Stimulated activated CD8-positive, alpha-beta memory T cell treated with anti-CD3 and anti-CD28 coated beads, Interleukin-7, amount 100 ng/mL, for 1 hour (primary cell): ENCODE measurements around the gene SYNE3.
"Not testable (repeated sequence)": the region's sequence is repeated elsewhere in the genome, so short reads cannot be mapped to it uniquely, and the experiment has no call there.

Source experiments
- DNase-seq, 2 donors: peaks; one replicate each; pipeline ENCODE4 v3.0.0-alpha.2; 2020; ENCODE audit warnings: low read depth in 2 of 2

SYNE3 gene

DNA sequence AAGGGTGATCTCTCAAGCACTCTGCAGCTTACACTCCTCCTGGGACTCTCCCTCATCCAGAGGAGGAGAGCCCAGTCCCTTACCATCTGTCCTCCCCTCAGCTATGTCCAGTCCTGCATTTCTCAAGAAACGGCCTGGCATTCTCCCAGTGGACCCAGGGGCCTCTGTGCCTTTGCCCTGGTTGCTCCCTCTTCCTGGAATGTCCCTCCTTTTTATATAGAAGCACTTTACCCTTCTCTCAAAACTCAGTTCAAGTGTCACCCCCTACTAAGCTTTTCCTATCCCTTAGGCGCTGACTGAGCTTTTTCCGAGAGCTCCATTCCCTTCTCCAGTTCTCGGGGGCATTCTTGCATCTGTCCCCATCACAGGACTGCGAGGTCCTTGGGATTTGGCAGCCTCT is 9.5 kb upstream of the SYNE3 start:
- no peak for DNase-seq

DNA sequence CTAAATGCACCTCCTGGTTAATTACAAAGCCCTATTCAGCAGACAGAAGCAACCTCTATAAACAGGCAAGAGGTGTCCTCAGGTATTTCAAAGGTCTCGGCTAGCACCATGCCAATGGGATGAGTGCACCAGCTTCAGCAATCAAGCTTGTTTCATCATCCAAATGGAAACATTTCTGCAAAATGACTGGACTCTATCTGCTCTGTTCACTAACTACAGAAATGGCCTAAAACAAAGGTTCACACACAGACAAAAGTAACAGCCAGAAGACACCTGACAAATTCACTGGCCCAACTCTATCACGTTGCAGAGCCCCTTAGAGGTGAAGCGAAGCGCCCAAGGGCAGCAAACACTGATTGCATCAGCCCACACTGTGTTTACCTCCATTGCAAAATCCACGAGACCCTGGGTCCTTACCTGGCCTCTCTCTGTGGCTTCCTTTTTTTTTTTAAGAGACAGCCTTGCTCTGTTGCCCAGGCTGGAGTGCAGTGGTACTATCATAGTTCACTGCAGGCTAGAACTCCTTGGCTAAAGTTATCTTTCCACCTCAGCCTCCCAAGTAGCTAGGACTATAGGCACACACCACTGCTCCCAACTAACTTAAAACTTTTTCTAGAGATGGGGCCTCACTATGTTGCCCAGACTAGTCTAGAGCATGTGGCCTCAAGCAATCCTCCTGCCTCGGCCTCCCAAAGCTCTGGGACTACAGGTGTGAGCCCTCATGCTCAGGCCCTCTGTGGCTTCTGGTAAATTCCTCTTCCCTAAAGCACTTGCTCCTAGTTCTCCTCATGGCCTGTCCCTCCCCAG is 8.5 kb upstream of the SYNE3 start:
- no peak for DNase-seq

DNA sequence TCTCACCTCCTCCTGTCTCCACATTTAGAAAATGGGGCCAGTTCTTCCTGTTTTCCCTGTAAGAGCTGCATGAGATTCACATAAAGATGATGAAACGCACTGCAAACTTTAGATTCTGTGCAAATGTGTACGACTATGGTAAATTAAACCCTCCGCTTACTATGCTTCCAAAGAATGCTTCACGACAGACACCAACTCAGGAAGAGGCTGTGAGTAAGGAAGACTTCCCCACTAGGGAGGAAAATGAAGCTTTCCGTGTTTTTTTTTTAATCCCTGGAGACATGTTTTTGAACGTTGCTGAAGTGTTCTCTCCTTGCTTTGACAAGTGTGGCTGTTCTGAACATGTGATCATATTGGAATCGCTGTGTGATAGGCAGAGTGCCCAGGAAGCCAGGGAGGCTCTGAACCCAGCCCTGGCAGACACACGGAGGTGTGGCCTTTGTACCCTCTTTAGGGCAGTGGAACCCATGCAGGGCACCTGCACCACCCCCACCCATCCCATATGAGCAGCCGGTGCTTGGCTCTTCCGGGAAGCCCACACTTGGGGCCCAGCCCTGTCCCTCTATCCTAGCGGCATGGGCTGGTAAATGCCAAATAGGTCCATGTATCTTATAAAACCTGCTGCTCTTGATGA is 7.5 kb upstream of the SYNE3 start:
- no peak for DNase-seq

DNA sequence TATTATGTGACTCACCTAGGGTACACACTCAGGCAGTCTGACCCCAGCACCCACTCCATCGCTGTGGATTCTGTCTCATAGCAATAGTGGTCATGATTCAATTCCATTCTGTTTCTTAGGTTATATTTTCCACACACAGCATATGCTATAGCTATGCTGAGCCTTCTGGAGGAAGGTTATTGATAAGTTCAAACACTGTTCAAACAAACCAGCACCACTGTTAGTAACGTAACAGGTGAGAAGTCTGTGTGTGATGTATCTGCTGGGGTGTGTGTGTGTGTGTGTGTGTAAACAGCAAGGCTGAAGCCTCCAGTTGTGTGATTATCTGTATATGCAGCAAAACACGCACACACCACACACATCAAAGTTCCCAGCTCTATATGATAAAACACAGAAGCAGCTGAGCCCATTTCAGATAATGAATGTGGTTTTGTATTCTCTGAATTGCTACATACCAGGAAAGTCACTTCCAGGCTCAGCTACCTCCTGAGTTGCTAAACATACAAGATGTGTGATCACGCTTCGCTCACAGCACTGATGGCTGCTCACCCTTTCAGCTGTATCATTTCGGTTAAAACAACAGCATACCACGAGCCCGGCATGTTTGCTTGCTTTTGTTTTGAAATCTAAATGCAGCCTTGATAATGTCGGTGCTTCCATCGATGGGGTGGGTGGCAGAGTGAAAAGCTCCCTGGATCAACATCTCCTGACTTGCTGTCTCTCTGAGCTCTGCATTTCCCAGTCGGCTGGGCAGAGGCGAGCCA is 6.8 kb upstream of the SYNE3 start:
- no peak for DNase-seq

DNA sequence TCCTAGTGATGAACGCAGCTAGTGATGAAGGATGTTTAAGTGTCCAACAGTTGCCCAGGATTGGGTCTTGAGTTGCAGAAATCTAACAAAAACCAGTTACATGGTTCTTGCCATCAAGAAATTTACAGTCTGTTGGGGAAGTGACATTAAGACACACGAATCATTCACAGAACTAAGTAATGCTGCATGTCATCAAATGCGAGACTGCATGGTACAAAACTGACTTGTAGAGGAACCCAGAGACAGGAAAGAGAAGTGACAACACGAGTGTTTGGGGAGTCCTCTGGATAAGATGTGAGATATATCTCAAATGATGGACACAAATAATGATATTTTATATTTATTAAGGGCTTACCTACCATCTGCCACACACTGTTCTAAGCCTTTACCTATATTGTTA is 6.1 kb upstream of the SYNE3 start:
- no peak for DNase-seq

DNA sequence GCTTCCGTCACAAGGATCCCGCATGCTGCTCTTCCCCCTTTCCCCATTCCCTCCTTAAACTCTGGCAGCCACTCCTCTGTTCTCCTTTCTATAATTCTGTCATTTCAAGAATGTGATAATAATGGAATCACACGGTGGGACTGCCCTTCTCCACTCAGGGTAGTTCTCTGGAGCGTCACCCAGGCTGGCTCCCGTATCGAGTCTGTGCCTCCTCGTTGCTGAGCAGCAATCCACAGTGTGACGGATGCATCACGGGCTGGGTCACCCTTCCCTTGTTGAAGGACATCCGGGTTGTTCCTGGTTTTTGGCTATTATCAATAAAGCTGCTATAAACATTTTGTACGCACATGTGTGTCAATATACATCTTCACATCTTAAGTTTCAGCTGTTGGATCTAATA is 5.7 kb upstream of the SYNE3 start:
- no peak for DNase-seq

DNA sequence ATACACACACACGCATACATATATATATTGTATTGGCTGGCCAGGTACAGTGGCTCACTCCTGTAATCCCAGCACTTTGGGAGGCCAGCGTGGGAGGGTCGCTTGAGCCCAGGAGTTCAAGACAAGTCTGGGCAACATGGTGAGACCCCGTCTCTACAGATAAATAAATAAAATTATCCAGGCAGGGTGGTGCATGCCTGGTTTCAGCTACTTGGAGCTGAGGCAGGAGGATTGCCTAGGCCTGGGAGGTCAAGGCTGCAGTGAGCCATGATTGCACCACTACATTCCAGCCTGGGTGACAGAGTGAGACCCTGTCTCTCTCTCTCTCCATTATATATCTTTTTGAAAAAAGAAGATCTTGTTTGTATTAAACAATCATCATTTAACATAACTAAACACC is 4.6 kb upstream of the SYNE3 start:
- DNase-seq = no peak

DNA sequence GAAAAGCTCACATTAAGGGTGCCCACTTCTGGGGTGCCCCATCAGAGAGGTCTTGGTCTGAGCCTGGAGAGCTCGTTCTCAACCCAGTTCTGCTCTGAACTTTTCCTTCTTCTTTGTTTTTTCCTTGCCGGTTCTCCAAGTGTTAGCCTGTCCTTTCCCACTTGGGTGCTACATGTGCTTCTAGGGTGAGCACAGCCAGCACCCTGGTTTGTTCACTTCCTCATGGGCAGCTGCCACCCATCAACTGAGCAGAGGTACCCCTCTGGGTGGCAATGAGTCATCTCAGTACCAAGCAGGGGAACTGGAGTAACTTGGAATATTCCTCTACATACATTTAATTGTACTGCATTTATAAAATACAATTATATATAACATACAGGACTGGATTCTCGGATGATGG is 3.9 kb upstream of the SYNE3 start:
- no peak for DNase-seq

DNA sequence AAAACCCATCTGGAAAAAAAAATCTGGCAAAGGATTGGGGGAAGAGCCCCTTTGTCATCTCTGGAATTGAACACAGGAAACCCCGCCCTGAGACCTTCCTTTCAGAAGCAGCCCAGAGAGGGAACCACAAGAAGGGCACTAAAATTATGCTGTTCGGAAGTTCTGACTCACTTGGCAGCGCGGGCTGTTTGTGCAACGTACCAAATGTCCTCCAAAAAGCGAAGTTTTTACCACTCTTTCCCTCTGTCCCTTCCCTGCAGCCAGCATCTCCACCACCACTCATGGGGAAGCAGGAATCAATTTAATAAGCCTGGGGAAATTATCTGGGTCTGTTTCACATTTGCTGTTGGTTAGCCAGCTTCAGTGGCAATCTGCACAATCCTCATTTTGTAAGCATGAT is 3.2 kb upstream of the SYNE3 start:
- peak; percentile 43 to 49 for DNase-seq

DNA sequence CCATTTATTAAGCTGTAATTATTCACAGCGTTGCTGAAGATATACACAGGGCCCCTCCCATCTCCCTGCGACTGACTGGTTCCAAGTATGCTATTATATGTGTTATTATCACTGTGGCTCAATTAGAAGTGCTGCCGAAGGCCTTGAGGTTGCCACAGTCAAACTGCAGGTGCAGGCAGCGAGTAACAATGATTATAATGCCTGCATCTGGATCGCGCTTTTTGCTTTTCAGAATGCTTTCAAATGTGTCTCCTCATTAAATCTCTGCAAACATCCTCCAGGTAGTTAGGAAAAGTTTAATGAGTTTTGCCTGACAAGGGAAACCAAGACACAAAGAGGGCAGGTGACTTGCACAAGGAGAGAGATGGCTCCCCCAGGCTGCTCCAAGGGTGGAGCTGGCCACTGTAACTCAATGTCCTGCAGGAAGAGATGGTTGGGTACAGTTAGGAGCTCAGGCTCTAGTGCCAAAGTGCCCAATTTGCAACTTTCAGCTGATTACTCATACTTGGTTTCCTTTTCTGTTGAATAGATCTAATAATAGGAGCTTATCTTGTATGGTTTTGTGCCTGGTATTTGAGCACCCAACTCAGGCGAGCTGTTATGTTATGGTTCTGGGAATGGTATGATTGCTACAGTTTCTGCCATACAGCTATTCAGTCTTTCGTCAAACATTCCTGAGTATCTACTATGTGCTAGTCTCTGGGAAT is 1.7 kb upstream of the SYNE3 start:
- DNase-seq = no peak

DNA sequence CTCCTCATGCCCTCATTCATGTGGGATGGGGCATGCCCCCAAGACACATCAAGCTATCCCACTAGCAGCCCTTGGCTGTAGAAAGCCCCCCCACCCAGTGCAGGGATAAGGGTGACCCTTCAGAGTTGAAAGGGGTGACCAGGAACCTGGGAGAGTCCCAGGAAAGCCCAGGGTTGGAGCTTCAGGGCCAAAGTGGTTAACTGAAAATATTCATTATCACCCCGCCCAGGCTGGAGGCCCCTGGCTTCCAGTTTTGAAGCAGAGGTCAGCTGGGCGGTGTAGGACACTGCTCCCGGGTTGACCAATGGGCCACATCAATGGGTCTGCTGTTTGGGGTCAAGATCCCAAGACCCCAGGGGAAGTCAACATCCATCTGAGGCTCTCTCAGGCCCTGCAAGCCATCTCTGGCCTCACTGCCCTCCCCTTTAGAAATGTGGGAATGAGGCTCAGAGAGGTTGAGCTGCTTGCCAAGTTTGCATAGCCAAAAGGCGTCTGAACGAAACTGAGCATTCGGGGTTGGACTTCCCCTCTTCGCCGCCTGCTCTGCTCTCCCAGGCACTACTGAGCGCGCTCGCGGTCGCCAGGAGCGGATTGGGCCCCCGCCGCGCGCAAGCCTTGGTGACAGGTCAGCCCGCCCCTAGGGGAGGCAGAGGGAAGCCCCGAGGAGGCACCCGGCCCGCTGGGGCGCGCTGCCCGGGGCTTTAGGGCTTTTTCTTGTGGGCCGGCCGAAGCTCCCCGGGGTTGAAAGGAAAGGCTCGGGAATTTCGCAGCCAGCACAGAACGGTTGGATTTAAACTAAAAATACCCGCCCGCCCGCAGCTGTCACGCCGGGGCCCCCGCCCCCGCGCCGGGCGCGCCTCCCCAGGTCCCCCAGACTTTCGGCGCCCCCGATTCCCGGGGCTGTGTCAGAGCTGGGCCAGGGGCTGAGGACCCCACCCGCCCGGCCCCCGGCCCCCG is 576 bp downstream of the SYNE3 start:
- DNase-seq = peak; percentile 57 to 60

DNA sequence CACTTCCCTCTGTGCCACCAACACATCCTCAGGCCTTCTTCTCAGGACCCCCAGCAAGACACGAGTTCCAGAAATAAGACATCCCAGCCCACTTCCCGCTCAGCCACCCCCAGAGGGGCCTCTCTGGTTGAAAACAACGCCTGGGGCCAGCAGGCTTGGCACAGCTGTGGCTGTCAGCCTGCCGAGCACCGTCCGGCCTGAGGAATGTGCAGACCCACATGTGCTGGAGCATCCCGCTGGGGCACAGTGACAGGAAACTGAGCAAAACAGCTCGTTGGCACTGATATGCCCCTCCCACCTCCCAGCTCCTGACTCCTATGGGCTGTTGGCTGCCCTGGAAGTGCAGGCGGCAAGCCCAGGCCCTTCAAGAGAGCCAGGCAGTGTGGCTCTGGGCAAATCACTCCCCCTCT is 1.4 kb downstream of the SYNE3 start:
- no peak for DNase-seq

DNA sequence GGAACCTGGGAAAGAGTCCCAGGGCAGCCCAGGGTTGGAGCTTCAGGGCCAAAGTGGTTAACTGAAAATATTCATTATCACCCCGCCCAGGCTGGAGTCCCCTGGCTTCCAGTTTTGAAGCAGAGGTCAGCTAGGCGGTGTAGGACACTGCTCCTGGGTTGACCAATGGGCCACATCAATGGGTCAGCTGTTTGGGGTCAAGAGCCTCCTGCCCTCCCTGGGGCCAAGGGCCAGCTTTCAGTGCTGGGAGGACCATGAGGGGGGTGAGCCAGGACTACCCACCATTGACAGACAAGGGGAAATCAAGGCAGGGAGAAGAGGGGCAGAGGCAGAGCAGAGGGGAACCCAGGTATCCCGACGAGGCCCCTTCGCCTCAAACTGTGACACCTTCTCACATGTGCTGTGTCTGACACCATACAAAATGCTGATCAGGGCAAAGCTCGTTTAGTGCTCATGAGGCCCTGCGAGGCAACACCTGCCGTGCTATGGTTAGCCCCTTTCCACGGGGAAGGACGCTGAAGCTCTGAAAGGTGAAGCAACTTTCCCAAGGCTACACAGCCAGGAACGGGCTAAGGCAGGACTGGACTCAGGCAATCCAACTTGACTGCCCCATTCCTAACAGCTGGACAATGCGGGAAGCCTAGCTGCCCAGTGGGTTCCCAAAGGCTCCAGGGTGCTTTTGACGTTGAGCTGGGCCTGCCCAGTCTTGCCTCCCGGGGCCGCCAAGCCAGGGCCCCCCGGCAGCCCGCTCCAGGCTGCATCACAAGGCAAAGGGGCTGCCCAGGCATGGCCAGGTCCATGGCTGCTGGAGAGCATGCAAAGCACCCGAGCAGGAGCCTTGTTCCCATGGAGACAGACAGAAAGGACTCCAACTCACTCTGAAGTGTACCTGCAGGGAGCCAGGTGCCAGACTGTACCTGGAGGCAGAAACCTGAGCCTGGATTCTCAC is 2.0 kb downstream of the SYNE3 start:
- DNase-seq = no peak

DNA sequence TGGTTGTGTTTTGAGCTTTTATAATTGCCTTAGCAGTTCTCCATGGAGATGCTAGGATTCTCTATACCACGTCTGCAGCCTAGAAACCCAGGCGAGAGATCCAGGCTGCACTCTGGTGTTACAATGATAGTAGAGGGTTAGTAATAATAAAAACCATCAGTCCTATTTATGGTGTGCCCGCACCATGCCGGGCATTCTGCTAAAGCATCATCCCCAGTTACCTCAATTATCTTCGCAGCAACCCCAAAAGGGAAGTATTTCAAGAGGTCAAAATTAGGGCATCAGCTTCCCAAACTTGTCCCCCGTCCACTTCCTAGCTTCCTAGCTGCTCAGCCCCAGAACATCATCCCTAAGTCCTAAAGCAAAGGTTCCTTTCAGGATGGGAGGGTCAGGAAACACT is 3.2 kb downstream of the SYNE3 start:
- no peak for DNase-seq

DNA sequence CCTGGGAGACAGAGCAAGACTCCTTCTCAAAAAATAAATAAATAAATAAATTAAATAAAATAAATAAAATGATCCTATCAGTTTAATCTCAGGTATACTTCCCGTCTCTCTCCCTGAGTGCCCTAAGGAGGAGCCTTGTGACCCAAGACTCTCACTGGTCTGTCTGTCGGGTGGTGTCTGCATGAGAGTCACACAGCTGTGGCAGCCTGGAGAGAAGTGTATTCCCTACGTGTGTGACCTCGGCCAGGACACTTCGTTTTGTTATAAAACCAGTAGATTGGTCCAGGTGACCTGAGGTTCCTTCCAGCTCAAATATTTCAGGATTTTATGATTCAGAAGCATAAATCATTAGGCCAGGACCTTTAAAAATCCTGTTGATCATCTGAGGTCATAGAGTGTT is 4.8 kb downstream of the SYNE3 start:
- DNase-seq = no peak

DNA sequence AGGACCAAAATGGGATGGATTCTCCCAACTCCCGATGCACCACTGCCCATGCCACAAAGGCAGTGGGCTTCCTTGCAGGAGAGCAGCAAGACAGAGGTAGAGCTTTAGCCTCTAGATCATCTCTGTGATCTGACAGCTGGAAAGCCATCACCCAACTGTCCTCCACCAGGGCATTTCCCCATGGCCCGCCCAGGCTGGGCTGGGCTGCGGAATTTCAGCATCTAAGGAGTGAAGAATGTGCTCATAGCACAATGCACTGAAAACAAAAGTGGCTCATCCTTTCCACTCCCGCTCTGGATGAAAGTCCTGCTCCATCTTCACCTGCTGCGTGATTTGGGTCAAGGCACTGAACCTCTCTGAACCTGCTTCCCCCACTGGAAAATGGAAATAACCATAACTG is 5.6 kb downstream of the SYNE3 start:
- no peak for DNase-seq

DNA sequence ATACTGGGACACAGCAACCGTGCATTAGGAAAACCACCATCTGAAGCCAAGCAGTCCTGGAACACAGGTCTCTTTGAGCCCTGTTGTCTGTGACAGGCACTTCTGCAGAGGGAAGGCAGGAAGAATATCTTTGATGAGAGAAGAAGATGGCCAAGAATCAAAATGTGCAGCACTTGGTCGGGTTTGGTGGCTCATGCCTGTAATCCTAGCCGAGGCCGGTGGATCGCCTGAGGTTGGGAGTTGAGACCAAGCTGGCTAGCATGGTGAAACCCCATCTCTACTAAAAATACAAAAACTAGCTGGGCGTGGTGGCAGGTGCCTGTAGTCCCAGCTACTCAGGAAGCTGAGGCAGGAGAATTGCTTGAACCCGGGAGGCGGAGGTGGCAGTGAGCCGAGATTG is 6.1 kb downstream of the SYNE3 start:
- DNase-seq = not testable (repeated sequence)

DNA sequence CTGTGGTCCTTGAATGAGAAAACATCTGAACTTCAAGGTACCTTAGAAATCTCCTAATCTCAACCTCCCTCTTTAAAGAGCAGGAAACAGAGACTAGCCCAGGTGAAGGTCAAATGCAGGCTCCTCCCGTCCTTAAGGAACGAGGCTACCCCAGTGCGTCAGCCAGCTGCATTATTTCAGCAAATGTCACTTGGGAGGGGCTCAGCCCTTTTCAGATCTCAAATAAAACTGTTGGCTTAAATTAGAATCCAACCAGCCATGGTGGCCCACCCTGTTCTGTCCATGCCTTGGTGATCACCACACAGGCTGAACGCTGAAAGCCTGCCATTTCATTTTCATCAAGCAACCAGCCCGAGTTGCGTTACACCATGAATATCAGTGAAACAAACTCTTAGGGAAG is 7.0 kb downstream of the SYNE3 start:
- DNase-seq = no peak

DNA sequence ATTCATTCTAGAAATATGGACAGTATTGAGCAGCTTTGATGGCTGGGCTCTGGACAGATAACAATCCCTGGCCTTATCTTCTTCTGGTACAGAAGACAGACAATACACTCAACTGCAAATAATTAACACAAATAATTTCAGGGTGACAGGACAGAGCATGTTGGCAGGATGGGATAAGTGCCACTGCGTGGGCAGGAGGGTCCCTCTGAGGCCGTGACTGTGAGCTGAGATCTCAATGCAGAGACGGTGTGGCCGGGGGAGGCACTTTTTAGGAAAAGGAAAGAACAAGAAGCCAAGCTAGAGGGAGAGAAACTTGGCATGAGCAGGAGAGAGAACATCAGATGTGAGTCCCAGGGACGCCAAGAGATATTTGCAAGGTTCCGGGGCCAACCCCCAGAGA is 8.1 kb downstream of the SYNE3 start:
- DNase-seq = no peak

DNA sequence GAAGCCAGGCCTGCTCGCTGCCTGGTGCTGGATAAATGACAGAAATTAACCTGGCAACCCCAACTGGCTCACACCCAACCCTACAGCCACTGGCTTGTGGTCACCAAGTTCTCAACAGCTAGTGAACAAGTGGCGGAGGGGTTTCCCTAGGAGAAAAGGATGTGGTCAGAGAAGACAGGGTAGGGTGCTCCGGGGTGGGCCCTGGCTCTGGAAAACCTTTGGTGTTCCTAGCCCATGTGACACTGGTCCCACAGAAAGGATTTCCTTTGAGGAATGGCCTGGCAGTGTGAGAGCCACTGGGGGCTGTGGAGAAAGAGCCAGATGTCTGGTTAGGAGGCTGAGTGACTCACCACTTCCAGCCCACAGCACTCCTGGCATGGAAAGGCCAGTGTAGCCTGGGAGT is 8.7 kb downstream of the SYNE3 start:
- DNase-seq = no peak
